ENCODE results near the gene SRGAP3. TPM values are rescaled to one million over a fixed set of nuclear protein-coding genes. Genes with fewer than 3 reads are reported as not detected.

SRGAP3 gene
- total RNA-seq, 4 donors from 2014 or later: 6.7 to 24.8 (median 19.7) TPM

DNA sequence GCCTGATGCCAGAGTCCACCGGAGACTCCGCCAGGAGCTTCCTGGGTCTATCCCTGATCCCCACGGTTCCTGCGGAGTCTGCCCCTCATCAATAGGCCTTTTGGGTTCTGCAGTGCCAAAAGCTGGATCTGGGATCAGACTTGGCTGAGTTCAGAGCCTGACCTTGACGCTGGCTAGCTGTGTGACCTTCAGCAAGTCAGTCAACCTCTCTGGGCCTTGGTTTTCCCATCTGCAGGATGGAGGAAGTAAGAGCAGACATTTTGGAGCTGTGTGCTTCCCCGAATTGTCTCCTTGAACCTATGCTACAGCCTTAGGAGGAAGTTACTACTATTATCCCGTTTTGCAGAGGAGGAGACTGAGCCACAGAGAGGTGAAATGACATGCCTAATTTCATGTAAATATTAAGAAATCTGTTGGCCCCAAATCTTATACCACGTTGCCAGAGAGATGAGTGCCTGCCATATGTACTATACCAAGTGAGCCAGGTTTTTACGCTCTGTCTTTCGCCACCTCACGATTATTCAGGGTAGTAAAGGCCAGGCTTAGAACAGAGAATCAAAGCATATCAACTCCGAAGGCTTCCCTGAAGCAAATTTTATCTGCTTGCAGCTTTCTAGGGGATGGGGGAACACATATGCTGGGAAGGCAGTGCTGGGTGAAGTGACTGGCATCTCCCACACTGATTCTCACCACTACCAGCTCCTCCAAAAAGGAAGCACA lies 112.5 kb downstream of the SRGAP3 start:
- DNase-seq: no peak
- TF ChIP-seq, protein P1, sequence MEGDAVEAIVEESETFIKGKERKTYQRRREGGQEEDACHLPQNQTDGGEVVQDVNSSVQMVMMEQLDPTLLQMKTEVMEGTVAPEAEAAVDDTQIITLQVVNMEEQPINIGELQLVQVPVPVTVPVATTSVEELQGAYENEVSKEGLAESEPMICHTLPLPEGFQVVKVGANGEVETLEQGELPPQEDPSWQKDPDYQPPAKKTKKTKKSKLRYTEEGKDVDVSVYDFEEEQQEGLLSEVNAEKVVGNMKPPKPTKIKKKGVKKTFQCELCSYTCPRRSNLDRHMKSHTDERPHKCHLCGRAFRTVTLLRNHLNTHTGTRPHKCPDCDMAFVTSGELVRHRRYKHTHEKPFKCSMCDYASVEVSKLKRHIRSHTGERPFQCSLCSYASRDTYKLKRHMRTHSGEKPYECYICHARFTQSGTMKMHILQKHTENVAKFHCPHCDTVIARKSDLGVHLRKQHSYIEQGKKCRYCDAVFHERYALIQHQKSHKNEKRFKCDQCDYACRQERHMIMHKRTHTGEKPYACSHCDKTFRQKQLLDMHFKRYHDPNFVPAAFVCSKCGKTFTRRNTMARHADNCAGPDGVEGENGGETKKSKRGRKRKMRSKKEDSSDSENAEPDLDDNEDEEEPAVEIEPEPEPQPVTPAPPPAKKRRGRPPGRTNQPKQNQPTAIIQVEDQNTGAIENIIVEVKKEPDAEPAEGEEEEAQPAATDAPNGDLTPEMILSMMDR (IDR thresholded peaks at IDR 0.05): no peak
- TF ChIP-seq POLR2A (IDR thresholded peaks at IDR 0.05): no peak
- peak overlapping the region in 1 of 4 donors; percentile 42 for H3K4me3 ChIP-seq

DNA sequence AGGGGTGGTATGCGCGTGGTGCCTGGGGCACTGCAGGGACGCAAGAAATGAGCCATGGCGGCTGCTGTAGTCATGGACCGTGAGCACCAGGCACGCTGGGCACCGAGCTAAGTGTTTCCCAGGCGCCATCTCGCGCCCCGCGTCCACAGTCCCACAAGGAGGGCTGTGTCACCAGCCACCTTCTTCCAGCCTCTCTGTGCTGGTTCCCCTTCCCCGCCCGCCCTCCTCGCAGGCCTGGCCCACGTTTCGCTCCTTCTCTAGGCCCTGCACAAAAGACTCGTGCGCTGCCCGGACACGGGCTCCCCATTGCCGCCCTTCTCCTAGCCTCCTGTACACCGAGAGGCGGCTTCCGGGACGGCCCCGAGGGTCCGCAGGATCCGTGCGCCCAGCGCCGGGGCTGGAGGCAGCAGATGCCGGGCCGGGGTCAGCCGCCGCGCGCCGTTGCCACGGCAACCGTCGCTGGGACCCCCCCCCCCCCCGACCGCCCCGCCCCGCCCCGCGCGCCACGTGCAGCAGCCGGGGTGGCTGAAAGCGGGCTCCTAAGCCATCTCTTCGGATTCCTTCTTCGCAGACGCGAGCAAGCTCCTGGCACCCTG lies 113.4 kb downstream of the SRGAP3 start:
- H3K9me3 ChIP-seq: no peaks in the 10 kb centered on the region
- TF ChIP-seq POLR2A (IDR thresholded peaks at IDR 0.05): no peak
- TF ChIP-seq, protein P1 (IDR thresholded peaks at IDR 0.05): no peak
- peak overlapping the region in 3 of 4 donors; percentile 6 to 42 (median 39) for H3K4me3 ChIP-seq
- no peaks in the 10 kb centered on the region for H3K36me3 ChIP-seq
- DNase-seq: no peak
- no peaks in the 10 kb centered on the region for H3K27me3 ChIP-seq
- H3K27ac ChIP-seq: no peak overlapping the region
- no peaks in the 10 kb centered on the region for H3K4me1 ChIP-seq

More for the DNA sequence above, 112.5 kb downstream of the SRGAP3 start:
- H3K36me3 ChIP-seq: no peaks in the 10 kb centered on the region
- no peaks in the 10 kb centered on the region for H3K4me1 ChIP-seq
- H3K27me3 ChIP-seq: no peaks in the 10 kb centered on the region
- H3K27ac ChIP-seq: no peak overlapping the region
- H3K9me3 ChIP-seq: no peaks in the 10 kb centered on the region

DNA sequence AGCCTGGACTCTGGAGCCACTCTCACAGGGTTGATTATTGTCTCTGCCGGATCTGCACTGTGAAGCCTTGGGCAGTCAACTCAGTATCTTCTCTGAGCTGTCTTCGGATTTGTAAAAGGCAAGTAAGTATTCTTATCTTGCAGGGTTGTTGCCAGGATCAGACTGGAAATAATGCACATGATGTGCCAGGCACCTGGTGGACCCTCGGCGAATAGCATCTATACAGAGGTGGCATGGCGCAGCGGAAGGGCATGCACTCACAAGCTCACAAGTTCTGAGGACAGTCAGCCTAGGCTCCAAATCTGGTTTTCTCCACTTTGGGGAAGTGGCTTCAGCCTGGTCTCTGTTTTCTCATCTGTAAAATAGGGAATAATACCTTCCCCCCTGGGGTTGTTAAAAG lies 113.9 kb downstream of the SRGAP3 start:
- Histone ChIP-seq H3K4me1 (no peaks in the 10 kb centered on the region), H3K36me3 (no peaks in the 10 kb centered on the region), H3K9me3 (no peaks in the 10 kb centered on the region), H3K27ac (no peak overlapping the region), H3K27me3 (no peaks in the 10 kb centered on the region), H3K4me3 (no peak overlapping the region)
- no peak for DNase-seq
- TF ChIP-seq POLR2A (IDR thresholded peaks at IDR 0.05): no peak
- TF ChIP-seq, protein P1 (IDR thresholded peaks at IDR 0.05): no peak

DNA sequence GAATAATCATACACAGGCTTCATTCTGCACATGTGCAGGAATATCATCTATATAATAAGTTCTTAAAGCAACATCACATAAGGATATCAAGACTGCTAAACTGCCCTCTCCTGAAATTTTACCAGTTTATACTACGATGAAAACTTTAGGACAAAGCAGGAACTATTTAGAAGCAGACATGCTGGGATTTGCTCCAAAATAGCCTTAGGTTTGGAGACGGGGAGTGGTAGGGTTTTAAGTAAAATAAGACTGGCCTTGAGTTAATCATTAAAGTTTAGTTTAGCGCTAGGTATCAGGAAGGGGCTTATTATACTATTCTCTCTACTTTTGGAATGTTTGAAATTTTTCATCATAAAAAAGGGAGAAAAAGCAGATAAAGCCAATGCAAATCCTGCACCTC lies 115.8 kb downstream of the SRGAP3 start:
- Histone ChIP-seq H3K27me3 (no peaks in the 10 kb centered on the region), H3K9me3 (no peaks in the 10 kb centered on the region), H3K27ac (no peak overlapping the region), H3K4me1 (no peaks in the 10 kb centered on the region), H3K4me3 (no peak overlapping the region), H3K36me3 (no peaks in the 10 kb centered on the region)
- DNase-seq: no peak
- TF ChIP-seq, protein P1 (IDR thresholded peaks at IDR 0.05): no peak
- no peak for TF ChIP-seq POLR2A (IDR thresholded peaks at IDR 0.05)

DNA sequence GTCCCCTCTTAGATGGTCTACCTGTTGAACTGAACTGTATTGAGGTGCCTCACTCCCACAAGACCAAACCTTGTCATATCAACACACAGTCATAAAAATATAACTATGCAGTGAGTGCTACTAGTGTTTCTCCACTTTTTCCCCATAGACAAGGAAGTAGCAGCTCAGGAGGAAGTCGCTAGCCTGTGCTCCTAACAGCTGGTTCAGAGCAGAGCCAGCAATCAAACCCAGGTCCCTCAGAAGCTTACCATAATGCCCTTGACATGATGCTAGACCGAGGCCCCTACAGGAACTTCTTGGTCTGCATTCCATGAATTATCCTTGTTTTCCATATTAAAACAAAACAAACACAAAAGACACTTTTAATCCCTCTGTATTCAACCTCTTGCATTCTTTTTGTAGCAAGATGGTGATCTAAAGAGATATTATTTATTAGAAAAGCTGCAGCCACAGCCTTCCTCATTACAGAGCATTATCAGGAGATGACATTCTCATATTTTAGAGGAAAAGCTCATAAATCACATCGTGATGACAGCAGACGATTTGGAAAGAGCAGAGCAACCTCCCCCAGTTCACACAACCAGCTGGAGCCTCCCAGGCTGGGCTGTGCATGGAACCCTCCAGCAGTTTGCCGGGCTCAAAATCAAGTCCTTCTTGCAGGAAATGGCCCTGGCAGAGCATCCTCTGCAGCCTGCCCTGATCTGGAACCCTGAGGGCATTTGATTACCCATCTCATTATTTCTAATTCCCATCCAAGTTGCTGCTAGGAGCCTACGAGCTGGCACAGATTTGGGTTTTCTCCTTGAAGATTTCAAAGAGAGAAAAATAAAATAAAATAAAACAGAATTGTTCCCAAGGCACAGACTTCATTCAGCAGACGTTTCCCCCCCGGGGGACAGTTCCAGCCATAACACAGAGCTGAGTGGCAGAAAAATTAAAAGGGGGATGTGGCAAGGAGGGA lies 118.8 kb downstream of the SRGAP3 start:
- Histone ChIP-seq H3K27ac (no peak overlapping the region), H3K27me3 (no peaks in the 10 kb centered on the region), H3K9me3 (no peaks in the 10 kb centered on the region), H3K4me1 (no peaks in the 10 kb centered on the region), H3K36me3 (no peaks in the 10 kb centered on the region), H3K4me3 (no peak overlapping the region)
- TF ChIP-seq, protein P1 (IDR thresholded peaks at IDR 0.05): no peak
- TF ChIP-seq POLR2A (IDR thresholded peaks at IDR 0.05): no peak
- DNase-seq: no peak
